BLaER1 (cell line): ENCODE measurements around the gene PITPNM2.
A peak's percentile ranks its signal among the peaks of the same experiment; 100 is the strongest.

Experiments
- H3K27ac ChIP-seq: shearing (Covaris generic); formaldehyde crosslinking; 2 replicates; pipeline ENCODE4 v1.8.1; 2022
- H3K27me3 ChIP-seq: shearing (Covaris generic); formaldehyde crosslinking; 2 replicates; pipeline ENCODE4 v1.8.1; 2022
- H3K36me3 ChIP-seq: shearing (Covaris generic); formaldehyde crosslinking; 2 replicates; pipeline ENCODE4 v1.8.1; 2022
- H3K4me1 ChIP-seq: shearing (Covaris generic); formaldehyde crosslinking; 2 replicates; pipeline ENCODE4 v1.8.1; 2022
- H3K4me2 ChIP-seq: shearing (Covaris generic); formaldehyde crosslinking; 2 replicates; pipeline ENCODE4 v1.8.1; 2022
- H3K4me3 ChIP-seq: shearing (Covaris generic); formaldehyde crosslinking; 2 replicates; pipeline ENCODE4 v1.8.1; 2022
- H3K9ac ChIP-seq: shearing (Covaris generic); formaldehyde crosslinking; 2 replicates; pipeline ENCODE4 v1.8.1; 2022
- H3K9me3 ChIP-seq: shearing (Covaris generic); formaldehyde crosslinking; 2 replicates; pipeline ENCODE4 v1.8.1; 2022
- H4K20me1 ChIP-seq: shearing (Covaris generic); formaldehyde crosslinking; 2 replicates; pipeline ENCODE4 v1.8.1; 2022
- Cebpa-rat ChIP-seq: shearing (Covaris generic); IDR thresholded peaks from 2 replicates; pipeline ENCODE4 v1.8.1; 2022

The PITPNM2 gene

GRCh38 chr12:123163227-123163626 lies 12.3 kb upstream of the PITPNM2 start:
- Histone ChIP-seq H3K27ac (no peak overlapping the region), H3K36me3 (peaks cover 99% of the 10 kb centered on the region)
- TF ChIP-seq Cebpa-rat, result no peak

GRCh38 chr12:123160801-123161487 lies 10.1 kb upstream of the PITPNM2 start:
- Histone ChIP-seq H3K9me3 (no peaks in the 10 kb centered on the region), H3K4me3 (no peak overlapping the region), H3K27me3 (no peaks in the 10 kb centered on the region), H3K4me2 (no peak overlapping the region), H3K9ac (no peak overlapping the region), H3K4me1 (no peaks in the 10 kb centered on the region), H4K20me1 (no peaks in the 10 kb centered on the region), H3K27ac (no peak overlapping the region), H3K36me3 (peaks cover 93% of the 10 kb centered on the region)
- TF ChIP-seq Cebpa-rat, result no peak

More at GRCh38 chr12:123163227-123163626, 12.3 kb upstream of the PITPNM2 start:
- Histone ChIP-seq H3K9me3 (no peaks in the 10 kb centered on the region), H3K9ac (no peak overlapping the region), H4K20me1 (no peaks in the 10 kb centered on the region), H3K4me2 (no peak overlapping the region), H3K4me3 (no peak overlapping the region), H3K27me3 (no peaks in the 10 kb centered on the region), H3K4me1 (no peaks in the 10 kb centered on the region)

GRCh38 chr12:123153906-123154305 lies 3.0 kb upstream of the PITPNM2 start:
- no peak overlapping the region for H3K9ac ChIP-seq
- peaks cover 12% of the 10 kb centered on the region for H4K20me1 ChIP-seq
- H3K4me3 ChIP-seq, result no peak overlapping the region
- no peak for TF ChIP-seq Cebpa-rat
- H3K36me3 ChIP-seq, result peaks cover 50% of the 10 kb centered on the region
- peaks cover 29% of the 10 kb centered on the region for H3K4me1 ChIP-seq
- no peak overlapping the region for H3K4me2 ChIP-seq
- peaks cover 32% of the 10 kb centered on the region for H3K27me3 ChIP-seq
- H3K27ac ChIP-seq, result no peak overlapping the region
- no peaks in the 10 kb centered on the region for H3K9me3 ChIP-seq

GRCh38 chr12:123152833-123153232 lies 1.9 kb upstream of the PITPNM2 start:
- TF ChIP-seq Cebpa-rat, result no peak

GRCh38 chr12:123151457-123152454 lies 866 bp upstream of the PITPNM2 start:
- Histone ChIP-seq H4K20me1 (peaks cover 22% of the 10 kb centered on the region), H3K36me3 (peaks cover 39% of the 10 kb centered on the region)

More at GRCh38 chr12:123152833-123153232, 1.9 kb upstream of the PITPNM2 start:
- peaks cover 43% of the 10 kb centered on the region for H3K27me3 ChIP-seq
- H3K27ac ChIP-seq, result no peak overlapping the region
- H3K9me3 ChIP-seq, result no peaks in the 10 kb centered on the region
- H3K9ac ChIP-seq, result no peak overlapping the region
- peaks cover 40% of the 10 kb centered on the region for H3K4me1 ChIP-seq
- no peak overlapping the region for H3K4me3 ChIP-seq
- peaks cover 47% of the 10 kb centered on the region for H3K36me3 ChIP-seq
- no peak overlapping the region for H3K4me2 ChIP-seq
- peaks cover 17% of the 10 kb centered on the region for H4K20me1 ChIP-seq

GRCh38 chr12:123150275-123150743 lies 581 bp downstream of the PITPNM2 start:
- peaks cover 48% of the 10 kb centered on the region for H3K27me3 ChIP-seq
- peaks cover 22% of the 10 kb centered on the region for H4K20me1 ChIP-seq
- H3K27ac ChIP-seq, result peak overlapping the region; percentile 84
- H3K4me2 ChIP-seq, result peak overlapping the region; percentile 94
- peak overlapping the region; percentile 88 for H3K9ac ChIP-seq
- no peak for TF ChIP-seq Cebpa-rat
- H3K4me3 ChIP-seq, result peak overlapping the region; percentile 86
- peaks cover 58% of the 10 kb centered on the region for H3K4me1 ChIP-seq
- no peaks in the 10 kb centered on the region for H3K9me3 ChIP-seq
- H3K36me3 ChIP-seq, result peaks cover 34% of the 10 kb centered on the region

More at GRCh38 chr12:123151457-123152454, 866 bp upstream of the PITPNM2 start:
- Histone ChIP-seq H3K9ac (peak overlapping the region; percentile 88), H3K27ac (peak overlapping the region; percentile 84), H3K4me3 (peak overlapping the region; percentile 86), H3K4me2 (peak overlapping the region; percentile 94), H3K4me1 (peaks cover 51% of the 10 kb centered on the region), H3K27me3 (peaks cover 48% of the 10 kb centered on the region), H3K9me3 (no peaks in the 10 kb centered on the region)
- no peak for TF ChIP-seq Cebpa-rat

GRCh38 chr12:123149501-123150274 lies 1.2 kb downstream of the PITPNM2 start:
- Histone ChIP-seq H3K9ac (peak overlapping the region; percentile 88), H4K20me1 (peaks cover 22% of the 10 kb centered on the region), H3K36me3 (peaks cover 28% of the 10 kb centered on the region), H3K27me3 (peaks cover 48% of the 10 kb centered on the region), H3K9me3 (no peaks in the 10 kb centered on the region), H3K4me1 (peaks cover 64% of the 10 kb centered on the region), H3K4me3 (peak overlapping the region; percentile 86), H3K4me2 (peak overlapping the region; percentile 94), H3K27ac (peak overlapping the region; percentile 84)
- TF ChIP-seq Cebpa-rat, result no peak

- H3K27ac ChIP-seq, result no peak overlapping the region; the same call in 1 of the 2 replicates
- H3K9me3 ChIP-seq, result no peaks in the 10 kb centered on the region
- H4K20me1 ChIP-seq, result peaks cover 22% of the 10 kb centered on the region
- H3K27me3 ChIP-seq, result peaks cover 48% of the 10 kb centered on the region
- H3K4me1 ChIP-seq, result peaks cover 70% of the 10 kb centered on the region
- peak overlapping the region; percentile 86 for H3K4me3 ChIP-seq
- peaks cover 22% of the 10 kb centered on the region for H3K36me3 ChIP-seq
- H3K9ac ChIP-seq, result peak overlapping the region; percentile 88; the same call in 1 of the 2 replicates
- no peak for TF ChIP-seq Cebpa-rat
- peak overlapping the region; percentile 94 for H3K4me2 ChIP-seq
Measured at GRCh38 chr12:123149088-123149487, 1.8 kb downstream of the PITPNM2 start.

GRCh38 chr12:123148655-123149054 lies 2.2 kb downstream of the PITPNM2 start:
- peaks cover 18% of the 10 kb centered on the region for H3K36me3 ChIP-seq
- H3K9ac ChIP-seq, result 0 out of 2 replicates have a peak overlapping the region, but pooled peaks have one; percentile 88
- H3K4me3 ChIP-seq, result peak overlapping the region; percentile 86
- peaks cover 22% of the 10 kb centered on the region for H4K20me1 ChIP-seq
- H3K27ac ChIP-seq, result no peak overlapping the region; the same call in 1 of the 2 replicates
- no peak for TF ChIP-seq Cebpa-rat
- H3K4me2 ChIP-seq, result peak overlapping the region; percentile 94
- H3K9me3 ChIP-seq, result no peaks in the 10 kb centered on the region
- peaks cover 74% of the 10 kb centered on the region for H3K4me1 ChIP-seq
- peaks cover 48% of the 10 kb centered on the region for H3K27me3 ChIP-seq
